Stimulated activated CD4-positive, alpha-beta T cell treated with anti-CD3 and anti-CD28 coated beads, Interleukin-4, amount 100 ng/mL, for 24 hours (primary cell): ENCODE results near the gene PDZD2.
"Not testable (repeated sequence)": the region's sequence is repeated elsewhere in the genome, so short reads cannot be mapped to it uniquely, and the experiment has no call there.

Experiments used
- DNase-seq: peaks from one replicate; pipeline ENCODE4 v3.0.0-alpha.2; 2020

Gene PDZD2

GRCh38 chr5:31987985-31988710 lies 349.2 kb downstream of the PDZD2 start:
- DNase-seq: no peak

GRCh38 chr5:31990081-31990650 lies 351.2 kb downstream of the PDZD2 start:
- DNase-seq: no peak

DNA sequence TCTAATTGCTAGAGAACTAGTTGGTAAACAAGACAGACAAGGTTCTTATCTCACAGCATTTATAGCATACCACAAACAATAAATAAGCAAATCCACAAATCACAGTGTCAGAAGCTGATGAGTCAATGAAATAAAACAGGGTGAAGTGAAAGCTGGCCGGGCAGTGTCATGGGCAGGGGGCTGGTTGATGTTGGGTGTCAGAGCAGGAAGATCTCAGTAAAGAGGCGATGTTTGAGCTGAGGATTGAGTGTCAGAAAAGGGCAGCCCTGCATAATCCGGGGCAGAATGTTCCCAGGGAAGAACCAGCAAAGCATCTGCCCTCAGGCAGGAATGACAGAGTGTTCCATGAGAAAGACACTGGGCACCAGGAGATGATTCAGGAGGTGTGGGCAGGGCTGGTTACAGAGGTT lies 351.8 kb downstream of the PDZD2 start:
- DNase-seq: no peak

DNA sequence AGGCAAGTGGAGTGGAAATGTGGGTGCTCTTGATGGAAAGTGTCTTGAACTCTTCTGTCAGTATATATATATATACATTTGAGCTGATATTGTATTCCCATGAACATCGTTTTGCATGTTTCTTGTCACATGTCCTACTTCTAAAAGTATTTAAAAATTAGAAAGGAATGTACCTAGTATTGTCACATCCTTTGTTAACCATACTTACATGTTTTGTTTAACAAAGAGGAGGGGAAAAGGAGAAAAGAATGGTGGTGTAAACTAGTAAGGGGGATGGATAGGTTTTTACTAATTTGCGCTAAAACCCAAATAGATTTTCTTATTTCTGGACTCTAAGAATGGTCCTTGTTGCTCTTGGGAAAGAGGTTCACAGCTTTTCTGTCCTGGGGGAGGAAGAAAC lies 353.4 kb downstream of the PDZD2 start:
- no peak for DNase-seq

GRCh38 chr5:31993165-31993961 lies 354.4 kb downstream of the PDZD2 start:
- DNase-seq: no peak

- no peak for DNase-seq
These were observed 356.1 kb downstream of the PDZD2 start for GRCh38 chr5:31995006-31995405.

- no peak for DNase-seq
These were observed 356.8 kb downstream of the PDZD2 start for GRCh38 chr5:31995714-31996113.

- DNase-seq: no peak
These were observed 358.0 kb downstream of the PDZD2 start for GRCh38 chr5:31996909-31997308.

- DNase-seq: no peak
These were observed 360.5 kb downstream of the PDZD2 start for GRCh38 chr5:31999470-31999869.

DNA sequence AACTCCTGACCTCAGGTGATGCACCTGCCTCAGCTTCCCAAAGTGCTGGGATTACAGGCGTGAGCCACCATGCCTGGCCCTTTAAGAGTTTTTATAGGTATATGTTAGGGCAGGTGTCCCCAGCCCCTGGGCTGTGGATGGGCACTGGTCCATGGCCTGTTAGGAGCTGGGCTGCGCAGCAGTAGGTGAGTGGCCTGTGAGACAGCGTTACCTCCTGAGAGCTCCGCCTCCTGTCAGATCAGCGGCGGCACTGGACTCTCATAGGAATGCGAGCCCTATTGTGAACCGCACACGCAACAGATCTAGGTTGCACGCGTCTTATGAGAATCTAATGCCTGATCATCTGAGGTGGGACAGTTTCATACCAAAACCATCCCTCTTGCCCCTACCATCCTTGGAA lies 361.8 kb downstream of the PDZD2 start:
- no peak for DNase-seq

DNA sequence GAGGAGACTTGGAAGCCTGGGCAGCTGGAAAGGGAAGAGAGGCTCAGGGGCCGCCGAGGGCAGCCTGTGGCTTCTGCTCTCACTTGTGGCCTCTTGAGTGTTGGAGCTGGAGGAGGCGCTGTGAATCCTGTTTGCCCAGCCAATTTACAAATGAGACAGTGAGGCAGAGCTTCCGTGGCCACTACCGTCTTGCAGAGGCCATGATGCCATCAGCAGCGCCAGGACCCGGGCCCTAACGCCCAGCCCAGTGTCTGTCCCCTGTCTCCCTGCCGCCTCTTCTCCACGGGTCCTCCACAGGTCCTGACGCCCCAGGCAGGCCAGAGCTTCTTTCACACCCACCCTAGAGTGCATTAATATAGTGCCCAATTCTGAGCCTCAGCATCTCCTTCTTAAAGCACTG lies 362.4 kb downstream of the PDZD2 start:
- no peak for DNase-seq

DNA sequence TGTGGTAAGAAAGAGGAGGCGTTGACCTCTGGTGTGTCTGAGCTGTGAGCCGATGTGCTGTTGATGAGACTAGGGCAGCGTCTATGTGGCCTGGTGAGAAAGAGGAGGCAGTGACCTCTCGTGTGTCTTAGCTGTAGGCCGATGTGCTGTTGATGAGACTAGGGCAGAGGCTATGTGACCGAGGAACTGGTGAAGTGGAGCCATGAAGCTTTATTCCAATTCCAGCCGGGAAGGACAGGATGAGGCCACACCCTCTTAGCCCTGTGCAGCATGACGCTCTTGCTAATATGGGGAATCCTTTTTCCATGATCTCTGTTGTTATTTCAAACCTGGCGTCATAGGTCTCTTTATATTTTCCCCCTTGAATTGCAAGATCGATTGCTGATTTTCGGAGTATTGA lies 362.8 kb downstream of the PDZD2 start:
- DNase-seq: no peak

DNA sequence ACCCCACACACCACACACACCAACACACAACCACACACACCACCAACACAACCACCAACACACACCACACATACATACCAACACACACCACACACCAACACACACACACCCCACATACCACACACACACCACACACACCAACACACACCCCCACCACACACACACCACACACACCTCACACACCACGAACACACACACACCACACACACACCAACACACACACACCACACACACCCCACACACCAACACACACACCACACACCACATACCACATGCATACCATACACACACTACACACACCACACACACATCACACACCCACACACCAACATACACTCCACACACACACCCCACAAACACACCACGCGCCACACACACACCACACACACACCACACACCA lies 363.8 kb downstream of the PDZD2 start:
- no peak for DNase-seq

- DNase-seq: no peak
These were observed 365.1 kb downstream of the PDZD2 start for GRCh38 chr5:32003981-32004380.

GRCh38 chr5:32004404-32004803 lies 365.5 kb downstream of the PDZD2 start:
- no peak for DNase-seq

GRCh38 chr5:32008746-32009145 lies 369.8 kb downstream of the PDZD2 start:
- DNase-seq: no peak

GRCh38 chr5:32013658-32014057 lies 374.7 kb downstream of the PDZD2 start:
- no peak for DNase-seq

DNA sequence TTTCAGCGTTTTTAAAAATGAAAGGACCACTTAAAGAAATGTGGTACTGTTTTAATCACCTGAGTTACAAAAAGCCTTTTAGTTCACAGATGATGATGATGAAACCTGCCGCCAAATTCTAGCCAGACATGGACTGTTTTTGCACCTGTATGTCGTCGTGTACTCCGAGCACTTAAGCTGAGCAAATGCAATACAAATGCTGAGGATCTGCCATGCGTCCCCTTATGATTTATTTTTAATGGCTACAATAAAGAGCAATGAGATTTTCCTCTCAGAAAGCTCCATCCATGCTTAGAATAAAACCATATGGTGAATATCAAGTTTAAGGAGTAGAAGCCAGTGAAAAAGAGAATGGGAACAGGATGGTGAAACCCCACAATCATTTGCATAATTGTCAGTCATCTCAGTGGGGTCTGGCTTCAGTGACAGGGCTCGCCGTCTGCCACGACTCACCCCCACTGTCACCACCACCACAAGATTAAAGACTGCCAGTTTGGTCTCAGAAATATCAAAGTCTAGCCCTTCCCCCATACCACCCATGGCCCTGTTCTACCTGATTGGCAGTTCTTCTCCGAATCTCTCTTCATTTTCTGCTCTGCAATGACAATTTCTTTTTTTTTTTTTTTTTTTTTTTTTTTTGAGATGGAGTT lies 375.3 kb downstream of the PDZD2 start:
- no peak for DNase-seq

DNA sequence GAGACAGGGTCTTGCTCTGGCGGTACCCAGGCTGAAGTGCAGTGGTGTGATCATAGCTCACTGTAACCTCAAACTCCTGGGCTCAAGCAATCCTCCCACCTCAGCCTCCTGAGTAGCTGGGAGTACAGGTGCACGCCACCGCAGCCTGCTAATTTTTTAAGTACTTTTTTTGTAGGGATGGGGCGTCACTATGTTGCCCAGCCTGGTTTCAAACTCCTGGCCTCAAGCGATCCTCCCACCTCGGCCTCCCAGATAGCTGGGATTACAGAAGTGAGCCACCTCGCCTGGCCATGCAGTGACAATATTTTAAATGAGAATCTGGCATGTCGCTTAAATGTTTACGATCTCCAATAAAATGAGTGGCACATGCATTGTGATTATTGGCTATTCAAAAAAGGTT lies 376.3 kb downstream of the PDZD2 start:
- not testable (repeated sequence) for DNase-seq

DNA sequence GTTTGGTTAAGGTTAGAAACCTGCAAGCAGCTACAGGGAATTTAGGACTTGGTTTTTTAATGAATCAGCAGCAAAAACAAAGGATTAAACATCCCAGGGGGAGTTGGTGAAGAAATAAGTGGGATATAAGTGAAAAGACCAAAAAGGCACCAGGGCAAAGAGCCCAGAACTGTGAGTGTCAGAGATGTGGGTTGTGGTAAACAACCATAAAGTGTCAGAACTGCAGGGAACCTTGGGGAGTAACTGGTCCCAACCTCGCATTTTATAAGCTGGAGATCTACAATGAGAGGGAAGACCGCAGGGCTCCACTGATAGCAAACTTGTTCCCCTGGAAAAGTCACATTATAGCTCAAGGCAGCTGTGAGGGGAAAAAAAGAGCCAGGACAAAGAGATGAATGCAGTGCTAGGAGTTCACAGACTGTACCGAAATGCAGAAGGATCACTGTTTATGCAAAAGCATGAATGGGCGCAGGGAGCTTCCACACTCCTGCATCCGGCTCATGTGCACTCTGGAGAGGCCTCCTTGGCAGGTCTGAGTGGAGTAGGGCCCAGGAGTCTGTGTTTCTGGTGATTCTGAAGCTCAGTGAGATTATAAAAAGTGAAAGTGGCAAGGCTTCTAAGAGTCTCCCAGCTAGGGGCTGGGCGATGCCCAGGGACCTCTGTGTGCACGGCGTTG lies 378.9 kb downstream of the PDZD2 start:
- DNase-seq: no peak

DNA sequence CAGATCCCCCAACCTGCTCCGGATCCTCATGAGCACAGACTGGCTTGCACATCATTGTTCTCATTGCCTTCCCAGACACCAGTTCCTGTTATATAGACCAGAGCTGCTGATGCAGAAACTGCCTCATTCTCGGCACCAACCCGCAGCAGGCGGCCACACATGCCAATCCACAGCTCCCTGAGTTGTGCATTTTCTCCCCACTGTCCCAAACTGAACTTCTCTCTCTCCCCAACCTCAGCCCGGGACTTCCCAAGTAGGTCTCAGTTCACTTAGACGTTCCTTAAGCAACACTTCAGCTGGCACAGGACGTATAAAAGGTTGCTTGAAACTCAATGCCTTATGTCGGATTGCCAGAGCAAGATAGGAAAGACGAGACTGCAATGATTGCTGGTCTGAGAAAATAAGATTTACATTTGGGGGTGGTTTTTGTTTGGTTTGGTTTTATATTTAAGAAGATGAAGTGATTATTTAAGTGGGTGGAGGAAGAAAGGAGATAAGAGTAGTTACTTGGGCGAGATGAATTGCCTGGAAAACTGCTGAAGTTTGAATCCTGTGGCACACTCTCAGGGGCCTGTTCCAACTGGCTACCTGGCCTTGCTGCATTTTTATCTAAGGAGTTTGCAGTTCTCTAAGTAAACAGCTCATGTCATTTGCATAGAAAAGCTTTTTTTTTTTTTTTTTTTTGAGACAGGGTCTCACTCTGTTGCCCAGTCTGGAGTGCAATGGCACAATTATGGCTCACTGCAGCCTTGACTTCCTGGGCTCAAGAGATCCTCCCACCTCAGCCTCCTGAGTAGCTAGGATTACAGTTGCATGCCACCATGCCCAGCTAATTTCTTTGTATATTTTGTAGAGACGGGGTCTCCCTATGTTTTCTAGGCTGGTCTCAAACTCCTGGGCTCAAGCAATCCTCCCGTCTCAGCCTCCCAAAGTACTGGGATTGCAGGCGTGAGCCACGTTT lies 379.8 kb downstream of the PDZD2 start:
- no peak for DNase-seq

- DNase-seq: no peak
These were observed 381.3 kb downstream of the PDZD2 start for GRCh38 chr5:32020271-32020670.
